GM18508 (cell line): ENCODE results near the gene AP1S1.

Experiments used
- ATAC-seq: cut with Tn5 transposase; IDR thresholded peaks from one replicate; pipeline ENCODE4 v1.9.1; 2021; ENCODE audit warnings: moderate number of reproducible peaks; ENCODE audit not compliant: insufficient read depth, unreplicated experiment

The AP1S1 gene

GRCh38 chr7:101169838-101170551, 15.7 kb downstream of the AP1S1 start:
- ATAC-seq = no peak

DNA sequence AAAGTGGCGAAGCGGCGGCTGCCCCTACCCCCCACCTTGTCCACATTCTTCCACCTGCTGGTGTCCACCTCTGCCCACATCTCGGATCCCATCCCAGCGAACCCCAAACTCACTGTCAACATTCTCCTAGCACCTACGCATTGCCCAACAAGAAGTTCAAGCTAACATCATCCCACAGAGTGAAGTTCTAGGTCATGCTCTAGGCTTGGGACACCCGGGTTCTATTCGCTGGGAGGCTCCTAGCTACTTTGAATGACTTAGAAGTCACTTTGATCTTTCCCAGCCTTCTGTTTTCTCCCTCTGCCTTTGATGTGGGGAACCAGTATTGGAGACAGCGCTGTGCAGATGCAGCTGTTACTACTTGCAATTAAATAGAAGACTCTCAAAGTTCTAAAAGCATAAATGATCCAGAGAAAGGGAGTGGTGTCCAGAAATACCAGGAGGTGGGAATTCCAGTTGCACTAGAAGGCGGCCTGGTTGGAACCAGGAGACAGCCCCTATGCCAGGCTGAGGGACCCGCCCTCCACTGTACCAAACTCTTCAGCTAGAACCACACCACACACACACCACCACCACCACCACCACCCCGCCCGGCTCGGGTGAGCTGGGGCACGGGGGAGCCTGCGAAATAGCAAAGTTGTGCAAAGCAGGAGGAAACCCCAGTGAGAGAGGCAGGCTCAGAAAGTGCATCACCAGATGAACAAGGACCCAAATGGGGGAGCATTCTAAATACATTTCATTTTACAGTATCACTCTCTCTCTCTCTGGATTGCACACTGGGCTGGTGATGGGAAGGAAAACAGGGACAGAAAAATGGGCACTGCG, 16.6 kb downstream of the AP1S1 start:
- no peak for ATAC-seq

DNA sequence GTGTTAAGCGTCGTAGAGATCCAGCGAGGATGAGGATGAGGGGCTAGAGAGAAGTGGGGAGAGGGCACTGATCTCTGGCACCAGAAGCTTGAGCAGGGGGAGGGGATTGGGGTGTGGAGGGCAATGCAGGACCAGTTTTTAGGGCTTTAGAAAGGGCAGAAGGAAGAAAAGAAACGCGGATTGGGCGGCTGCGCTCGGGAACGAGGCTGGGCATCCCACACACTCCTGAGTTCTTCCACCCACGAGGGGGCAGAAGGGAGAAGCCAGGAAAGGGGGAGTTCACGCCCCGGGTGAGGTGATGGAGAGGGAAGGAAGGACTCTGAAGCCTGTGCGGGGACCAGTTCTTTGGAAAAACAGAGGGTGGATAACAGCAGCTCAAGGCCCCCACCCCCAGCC, 17.2 kb downstream of the AP1S1 start:
- no peak for ATAC-seq

- no peak for ATAC-seq
These were observed 18.0 kb downstream of the AP1S1 start for GRCh38 chr7:101172005-101172853.

DNA sequence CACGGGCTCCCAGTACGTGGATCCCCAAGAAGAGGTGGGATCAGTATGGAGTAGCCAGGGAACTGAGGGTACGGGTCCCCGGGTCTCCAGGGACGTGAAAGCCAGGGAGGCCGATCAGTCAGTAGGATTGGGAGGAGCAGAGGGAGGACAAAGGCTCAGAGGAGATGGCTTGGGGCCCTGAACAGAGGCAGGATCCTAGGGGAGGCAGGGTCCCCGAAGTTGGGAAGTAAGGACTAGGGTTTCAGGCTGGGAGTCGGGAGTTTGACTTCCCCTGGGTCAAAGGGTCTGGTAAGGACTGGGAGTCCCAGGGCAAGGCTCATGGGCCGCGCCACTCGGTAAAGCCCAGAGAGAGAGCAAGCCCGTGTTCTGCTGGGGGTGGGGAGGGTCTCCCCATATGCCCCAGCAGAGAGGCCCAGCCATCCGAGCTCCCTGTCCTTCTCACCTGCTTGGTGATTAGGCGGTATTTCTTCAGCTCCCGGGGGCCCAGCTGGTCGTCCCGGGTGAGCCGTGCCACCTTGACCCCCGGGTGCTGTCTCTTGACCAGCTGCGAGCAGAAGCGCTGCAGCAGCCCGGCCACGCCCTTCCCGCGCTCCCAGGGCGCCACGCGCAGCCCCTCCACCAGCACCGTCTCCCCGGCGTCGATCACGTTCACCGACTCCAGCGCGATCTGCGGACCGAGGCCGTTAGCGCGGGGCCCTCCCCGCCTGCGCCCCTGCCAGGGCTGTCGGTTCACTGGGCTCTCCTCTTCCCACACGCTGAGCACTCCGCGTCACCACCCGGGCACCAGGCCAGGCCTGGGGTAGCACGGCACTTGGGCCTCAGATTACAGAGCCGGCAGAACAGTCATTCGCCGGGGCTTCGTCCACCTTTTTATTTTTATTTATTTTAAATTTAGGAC, 18.8 kb downstream of the AP1S1 start:
- ATAC-seq = no peak

DNA sequence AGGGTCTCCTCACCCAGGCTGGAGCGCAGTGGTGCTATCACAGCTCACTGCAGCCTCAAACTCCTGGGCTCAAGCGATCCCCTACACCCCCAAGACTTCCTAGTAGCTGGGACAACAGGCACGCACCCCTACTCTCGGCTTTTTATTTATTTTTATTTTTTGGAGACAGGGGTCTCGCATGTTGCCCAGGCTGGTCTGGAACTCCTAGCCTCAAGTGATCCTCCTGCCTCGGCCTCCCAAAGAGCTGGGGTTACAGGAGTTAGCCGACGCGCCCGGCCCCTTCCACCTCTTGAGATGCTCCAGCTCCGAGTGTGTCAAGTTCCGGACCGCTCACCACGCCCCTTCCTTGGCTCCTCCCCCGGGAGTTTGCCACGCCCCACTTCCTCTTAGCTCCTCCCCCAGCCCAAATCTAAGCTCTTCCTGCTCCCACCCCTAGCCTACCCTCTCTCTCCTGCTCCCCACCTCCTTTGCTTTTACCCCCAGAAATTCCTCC, 19.5 kb downstream of the AP1S1 start:
- no peak for ATAC-seq

- no peak for ATAC-seq
These were observed 20.1 kb downstream of the AP1S1 start for GRCh38 chr7:101174322-101174854.

DNA sequence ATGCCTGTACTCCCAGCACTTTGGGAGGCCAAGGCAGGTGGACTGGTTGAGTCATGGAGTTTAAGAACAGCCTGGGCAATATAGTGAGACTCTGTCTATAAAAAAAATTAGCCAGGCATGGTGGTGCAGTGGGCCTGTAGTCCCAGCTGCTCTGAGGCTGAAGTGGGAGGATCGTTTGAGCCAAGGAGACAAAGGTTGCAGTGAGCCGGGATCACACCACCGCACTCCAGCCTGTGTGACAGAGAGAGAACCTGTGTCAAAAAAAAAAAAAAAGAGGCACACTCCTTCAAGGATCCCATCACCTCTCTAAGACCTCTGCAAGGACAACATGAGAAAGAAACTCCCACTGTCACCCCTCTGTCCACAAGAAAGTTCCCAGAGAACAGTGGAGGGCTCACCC, 21.4 kb downstream of the AP1S1 start:
- no peak for ATAC-seq

DNA sequence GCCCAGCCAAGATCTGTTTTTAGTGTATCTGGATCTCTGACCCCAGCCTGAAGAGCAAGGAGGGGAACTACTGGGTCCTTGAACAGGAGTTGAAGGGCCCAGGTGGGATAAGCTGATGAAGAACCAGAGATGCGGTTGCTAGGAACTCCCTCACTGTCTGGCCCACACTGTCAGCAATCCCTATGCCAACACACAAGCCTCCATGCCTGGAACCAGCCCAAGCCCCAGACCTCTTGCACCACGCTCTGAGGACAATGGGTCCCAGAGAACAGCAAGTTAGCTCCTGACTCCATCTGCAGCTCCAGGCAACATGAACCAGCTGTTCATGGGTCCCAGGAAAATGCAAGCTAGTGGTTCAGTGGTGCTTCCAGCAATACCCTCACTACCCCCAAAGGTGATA, 23.4 kb downstream of the AP1S1 start:
- no peak for ATAC-seq

- ATAC-seq = no peak
These were observed 24.8 kb downstream of the AP1S1 start for GRCh38 chr7:101179117-101179516.

DNA sequence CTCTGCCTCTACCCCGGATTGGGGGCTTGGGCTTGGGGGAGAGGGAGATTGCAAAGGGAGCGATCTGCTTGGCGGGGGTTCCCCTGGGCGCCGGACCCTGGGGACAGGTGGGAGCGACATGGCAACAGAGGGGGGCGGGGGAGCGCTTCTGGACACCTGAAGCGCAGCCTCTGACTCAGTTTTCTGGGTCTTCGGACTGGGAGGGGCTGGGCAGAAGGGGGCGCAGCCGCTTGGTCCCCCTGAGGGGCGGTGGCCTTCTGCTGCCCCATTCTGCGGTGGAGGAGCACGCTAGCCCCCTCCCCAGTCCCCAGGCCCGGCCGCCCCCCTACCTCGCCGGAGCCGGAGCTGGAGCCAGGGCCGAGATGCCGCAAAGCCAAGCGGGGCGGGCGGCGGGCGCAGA, 25.4 kb downstream of the AP1S1 start:
- no peak for ATAC-seq

DNA sequence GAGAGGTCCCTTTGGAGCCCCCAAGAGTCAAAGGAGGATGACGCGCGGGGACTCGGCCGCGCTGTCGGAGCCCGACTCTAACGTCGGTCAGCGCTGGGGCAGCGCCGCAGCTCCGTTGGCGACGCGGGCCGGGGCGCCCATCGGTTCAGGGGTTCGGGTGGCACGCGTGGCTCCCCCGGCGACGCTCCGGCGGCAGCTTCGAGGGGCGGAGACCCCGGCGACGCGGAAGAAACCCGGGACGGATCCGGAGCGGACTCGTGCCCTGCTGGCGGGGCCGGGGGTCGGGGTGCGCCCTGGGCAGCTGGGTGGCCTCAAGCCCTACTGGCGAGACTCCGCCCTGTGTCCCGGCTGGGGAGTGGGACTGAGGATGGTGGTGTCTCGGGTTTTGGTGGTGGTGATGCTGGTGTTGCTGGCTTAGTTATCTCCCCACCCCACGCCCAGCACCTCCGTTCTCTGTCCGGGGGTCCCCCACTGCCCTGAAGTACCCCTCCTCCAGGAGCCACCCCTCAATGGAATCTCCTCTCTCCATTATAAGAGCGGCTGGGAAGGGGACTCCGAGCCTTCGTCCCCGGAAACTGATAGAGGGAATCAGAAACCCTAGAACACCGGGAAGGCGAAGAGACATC, 26.0 kb downstream of the AP1S1 start, which contains the start of gene NAT16:
TSS of gene NAT16 (minus strand) at position 164 of the 626 bp plus-strand sequence. CDS start 5,486 bp downstream, outside the sequence.
- no peak for ATAC-seq

GRCh38 chr7:101185258-101185839, 31.1 kb downstream of the AP1S1 start:
- ATAC-seq = no peak

- ATAC-seq = no peak
These were observed 31.9 kb downstream of the AP1S1 start for GRCh38 chr7:101186194-101186593.

DNA sequence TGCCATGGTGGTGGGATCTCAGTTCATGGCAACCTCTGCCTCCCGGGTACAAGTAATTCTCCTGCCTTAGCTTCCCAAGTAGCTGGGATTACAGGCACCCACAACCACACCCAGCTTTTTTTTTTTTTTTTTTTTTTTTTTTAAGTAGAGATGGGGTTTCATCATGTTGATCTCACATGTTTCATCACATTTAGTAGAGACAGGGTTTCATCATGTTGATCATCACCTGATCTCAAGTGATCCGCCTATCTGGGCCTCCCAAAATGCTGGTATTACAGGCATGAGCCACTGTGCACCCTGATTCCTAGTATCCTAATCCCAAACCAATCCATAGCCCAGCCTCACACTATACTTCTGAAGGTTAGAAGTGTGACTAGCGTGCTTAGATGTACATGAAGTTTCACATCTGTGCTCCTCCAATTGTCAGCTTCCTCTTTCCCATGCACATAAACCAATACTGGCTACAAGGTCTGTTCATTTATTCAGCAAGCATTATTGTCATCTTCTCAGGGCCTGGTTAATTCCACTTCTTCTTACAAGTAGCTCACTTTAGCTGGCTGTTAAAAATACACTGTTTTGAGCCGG, 32.7 kb downstream of the AP1S1 start:
- ATAC-seq = no peak

DNA sequence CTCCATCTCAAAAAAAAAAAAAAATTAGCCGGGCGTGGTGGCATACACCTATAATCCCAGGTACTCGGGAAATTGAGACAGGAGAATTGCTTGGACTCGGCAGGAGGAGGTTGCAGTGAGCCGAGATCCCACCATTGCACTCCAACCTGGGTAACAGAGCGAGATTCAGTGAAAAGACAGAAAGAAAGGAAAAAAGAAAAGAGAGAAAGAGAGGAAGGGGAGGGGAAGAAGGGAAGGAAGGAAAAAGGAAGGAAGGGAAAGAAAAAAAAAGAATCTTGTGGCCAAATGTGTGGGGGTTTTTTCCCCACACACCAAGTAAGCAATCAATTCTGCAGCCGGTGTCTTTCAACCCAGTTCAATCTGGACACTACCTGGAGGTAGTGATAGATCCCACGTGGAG, 34.8 kb downstream of the AP1S1 start:
- no peak for ATAC-seq

DNA sequence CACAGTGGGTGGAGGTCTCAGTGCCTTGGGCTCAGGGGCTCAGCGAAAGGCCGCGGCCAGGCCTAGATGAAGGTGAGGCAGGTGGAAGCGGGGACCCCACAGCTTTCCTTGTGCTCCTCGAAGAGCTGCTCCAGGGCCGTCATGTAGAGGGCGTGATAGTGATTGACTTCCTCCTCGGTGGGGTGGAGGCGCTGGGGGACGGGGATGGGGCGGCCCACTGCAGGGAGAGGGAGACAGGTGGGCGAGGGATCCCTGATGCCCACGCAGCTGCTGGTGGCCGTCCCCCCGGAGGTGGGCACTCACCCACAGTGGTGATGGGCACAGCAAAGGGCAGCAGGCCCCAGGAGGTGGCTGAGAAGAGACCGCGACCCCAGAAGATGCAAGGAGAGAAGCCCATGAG, 41.6 kb downstream of the AP1S1 start:
- ATAC-seq = no peak

- ATAC-seq = no peak
These were observed 43.7 kb downstream of the AP1S1 start for GRCh38 chr7:101197991-101198390.
